Effector memory CD4-positive, alpha-beta T cell (primary cell): ENCODE data around the gene CENPVL2.
"Not testable (repeated sequence)": the region's sequence is repeated elsewhere in the genome, so short reads cannot be mapped to it uniquely, and the experiment has no call there.

Experiments used
- DNase-seq, 3 donors: peaks; one replicate each; pipeline ENCODE4 v3.0.0-alpha.2; 2020
- H3K27ac ChIP-seq: 2 replicates; pipeline ENCODE4 v1.7.0; 2013; ENCODE audit warnings: mild to moderate bottlenecking, low read length, moderate library complexity; ENCODE audit not compliant: insufficient read depth, poor library complexity, severe bottlenecking
- H3K27me3 ChIP-seq: replicated peaks from 2 replicates; pipeline ENCODE4 v1.7.0; 2013; ENCODE audit warnings: mild to moderate bottlenecking, low read length; ENCODE audit not compliant: insufficient read depth, control insufficient read depth, poor library complexity, severe bottlenecking
- H3K36me3 ChIP-seq: 2 replicates; pipeline ENCODE4 v1.7.0; 2013; ENCODE audit warnings: mild to moderate bottlenecking, low read length, moderate library complexity; ENCODE audit not compliant: control insufficient read depth, insufficient read depth
- H3K4me1 ChIP-seq: 2 replicates; pipeline ENCODE4 v1.7.0; 2013; ENCODE audit warnings: low read length, mild to moderate bottlenecking; ENCODE audit not compliant: control insufficient read depth, insufficient read depth, poor library complexity, severe bottlenecking
- H3K4me3 ChIP-seq: 2 replicates; pipeline ENCODE4 v1.7.0; 2013; ENCODE audit warnings: low read length, low read depth, mild to moderate bottlenecking; ENCODE audit not compliant: insufficient read depth, poor library complexity, severe bottlenecking
- H3K9me3 ChIP-seq: 2 replicates; pipeline ENCODE4 v1.7.0; 2013; ENCODE audit warnings: mild to moderate bottlenecking, low read length, moderate library complexity; ENCODE audit not compliant: control insufficient read depth
- total RNA-seq, 3 donors: gene quantifications; one replicate each; lab custom pipeline; 2026; lab: John Stamatoyannopoulos, UW

CENPVL2 gene
- total RNA-seq = 0 reads per million in 3 donors

GRCh38 chrX:51682720-51683062 is at the start of gene CENPVL2:
Gene CENPVL2 (minus strand): TSS chrX:51682831. CDS start chrX:51682831, 0 bp downstream.
- H3K27me3 ChIP-seq, H3K9me3 ChIP-seq, H3K27ac ChIP-seq, H3K4me1 ChIP-seq, H3K4me3 ChIP-seq, DNase-seq, H3K36me3 ChIP-seq: not testable (repeated sequence)

DNA sequence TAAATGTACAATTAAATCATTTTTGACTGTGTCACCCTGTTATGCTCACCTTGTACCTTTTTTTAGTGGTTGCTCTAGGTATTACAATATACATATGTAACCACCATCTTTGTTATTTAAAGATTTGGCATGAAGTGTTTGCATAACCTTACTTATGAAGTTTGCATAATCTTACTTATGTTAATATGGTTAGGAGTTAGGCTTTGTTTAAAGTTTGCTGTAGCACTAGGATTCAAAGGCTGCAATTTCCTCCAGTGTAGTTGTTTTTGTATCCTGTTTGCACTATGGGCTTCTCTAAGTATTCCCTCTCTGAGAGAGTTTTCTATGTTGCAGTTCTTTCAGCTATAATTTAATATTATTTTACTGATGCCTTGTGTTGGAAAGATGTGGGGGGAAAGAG is 45.6 kb upstream of the CENPVL2 start:
- Histone ChIP-seq H3K27me3 (no peaks in the 10 kb centered on the region), H3K4me1 (no peaks in the 10 kb centered on the region), H3K36me3 (no peaks in the 10 kb centered on the region), H3K9me3 (no peaks in the 10 kb centered on the region), H3K4me3 (no peak overlapping the region), H3K27ac (no peak overlapping the region)
- no peak for DNase-seq

DNA sequence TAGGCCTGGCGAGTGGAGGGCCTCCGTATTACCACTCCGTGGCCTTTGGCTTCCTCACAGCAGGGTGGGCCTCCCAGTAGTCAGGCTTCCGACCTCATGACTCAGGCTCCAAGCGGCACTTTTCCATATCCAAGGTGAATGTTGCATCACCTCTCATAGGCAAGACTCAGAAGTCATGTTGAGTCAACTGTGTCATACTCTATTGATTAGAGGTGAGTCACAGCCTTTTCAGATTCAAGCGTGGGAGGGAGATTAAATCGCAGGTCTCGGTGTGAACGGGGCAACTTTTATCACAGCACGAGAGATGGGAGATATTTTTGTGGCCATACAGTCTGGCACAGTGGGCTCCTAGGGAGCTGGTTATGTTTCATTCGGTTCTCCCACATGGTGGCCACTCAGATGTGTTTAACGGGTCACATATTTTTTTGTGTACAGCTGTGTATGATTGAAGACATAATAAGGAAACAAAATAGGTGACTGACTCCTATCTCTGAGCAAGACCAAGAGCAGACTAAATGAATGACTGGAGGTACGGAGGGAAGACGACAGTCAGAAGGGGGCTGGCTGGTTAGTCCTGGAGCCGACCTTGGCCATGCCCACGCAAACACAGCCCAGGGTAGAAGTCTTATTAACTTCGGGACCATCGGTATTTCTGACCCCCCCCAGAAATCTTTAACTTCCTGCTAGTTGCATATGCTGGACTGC is 30.5 kb upstream of the CENPVL2 start:
- H3K27ac ChIP-seq, H3K4me3 ChIP-seq, H3K9me3 ChIP-seq, H3K36me3 ChIP-seq, DNase-seq, H3K4me1 ChIP-seq, H3K27me3 ChIP-seq: not testable (repeated sequence)

- H3K27me3 ChIP-seq, DNase-seq, H3K4me1 ChIP-seq, H3K36me3 ChIP-seq, H3K9me3 ChIP-seq, H3K4me3 ChIP-seq, H3K27ac ChIP-seq: not testable (repeated sequence)
Observed at GRCh38 chrX:51710277-51711164, 27.9 kb upstream of the CENPVL2 start, which contains the start of gene CENPVL1. Gene CENPVL1 (plus strand): TSS chrX:51710512. CDS start chrX:51710512, 0 bp downstream.

DNA sequence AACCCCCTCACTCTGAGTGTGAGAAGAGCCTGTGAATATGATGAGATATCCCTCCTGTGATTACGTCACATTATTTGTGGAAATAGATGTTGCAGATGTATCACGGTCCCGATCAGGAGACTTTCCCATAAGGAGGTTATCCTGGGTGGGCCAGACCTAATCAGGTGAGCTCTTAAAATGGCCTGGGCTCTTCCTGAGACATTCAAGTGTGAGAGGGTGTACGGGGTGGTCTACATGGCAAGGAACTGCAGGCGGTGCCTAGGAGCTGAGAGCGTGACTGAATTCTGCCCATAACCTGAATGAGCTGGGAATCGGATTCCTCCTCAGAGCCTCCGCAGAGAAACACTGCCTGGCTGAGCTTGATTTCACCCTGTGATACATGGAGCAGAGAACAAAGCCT is 14.8 kb upstream of the CENPVL2 start:
- no peaks in the 10 kb centered on the region for H3K27me3 ChIP-seq
- H3K27ac ChIP-seq = no peak overlapping the region
- no peaks in the 10 kb centered on the region for H3K4me1 ChIP-seq
- no peak for DNase-seq
- no peaks in the 10 kb centered on the region for H3K9me3 ChIP-seq
- H3K4me3 ChIP-seq = no peak overlapping the region
- H3K36me3 ChIP-seq = no peaks in the 10 kb centered on the region

GRCh38 chrX:51694254-51694653 is 11.6 kb upstream of the CENPVL2 start:
- no peak overlapping the region for H3K27ac ChIP-seq
- no peaks in the 10 kb centered on the region for H3K36me3 ChIP-seq
- no peaks in the 10 kb centered on the region for H3K4me1 ChIP-seq
- H3K4me3 ChIP-seq = no peak overlapping the region
- H3K9me3 ChIP-seq = no peaks in the 10 kb centered on the region
- H3K27me3 ChIP-seq = no peaks in the 10 kb centered on the region
- no peak for DNase-seq

GRCh38 chrX:51681808-51682719 is 567 bp downstream of the CENPVL2 start:
- H3K4me3 ChIP-seq, H3K27me3 ChIP-seq, H3K27ac ChIP-seq, H3K36me3 ChIP-seq, H3K9me3 ChIP-seq, DNase-seq, H3K4me1 ChIP-seq: not testable (repeated sequence)

DNA sequence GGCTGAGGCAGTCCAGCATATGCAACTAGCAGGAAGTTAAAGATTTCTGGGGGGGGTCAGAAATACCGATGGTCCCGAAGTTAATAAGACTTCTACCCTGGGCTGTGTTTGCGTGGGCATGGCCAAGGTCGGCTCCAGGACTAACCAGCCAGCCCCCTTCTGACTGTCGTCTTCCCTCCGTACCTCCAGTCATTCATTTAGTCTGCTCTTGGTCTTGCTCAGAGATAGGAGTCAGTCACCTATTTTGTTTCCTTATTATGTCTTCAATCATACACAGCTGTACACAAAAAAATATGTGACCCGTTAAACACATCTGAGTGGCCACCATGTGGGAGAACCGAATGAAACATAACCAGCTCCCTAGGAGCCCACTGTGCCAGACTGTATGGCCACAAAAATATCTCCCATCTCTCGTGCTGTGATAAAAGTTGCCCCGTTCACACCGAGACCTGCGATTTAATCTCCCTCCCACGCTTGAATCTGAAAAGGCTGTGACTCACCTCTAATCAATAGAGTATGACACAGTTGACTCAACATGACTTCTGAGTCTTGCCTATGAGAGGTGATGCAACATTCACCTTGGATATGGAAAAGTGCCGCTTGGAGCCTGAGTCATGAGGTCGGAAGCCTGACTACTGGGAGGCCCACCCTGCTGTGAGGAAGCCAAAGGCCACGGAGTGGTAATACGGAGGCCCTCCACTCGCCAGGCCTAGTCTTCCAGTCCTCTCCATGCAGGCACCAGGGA is 2.8 kb downstream of the CENPVL2 start:
- not testable (repeated sequence) for H3K27me3 ChIP-seq, H3K36me3 ChIP-seq, H3K27ac ChIP-seq, H3K9me3 ChIP-seq, H3K4me1 ChIP-seq, H3K4me3 ChIP-seq, DNase-seq

DNA sequence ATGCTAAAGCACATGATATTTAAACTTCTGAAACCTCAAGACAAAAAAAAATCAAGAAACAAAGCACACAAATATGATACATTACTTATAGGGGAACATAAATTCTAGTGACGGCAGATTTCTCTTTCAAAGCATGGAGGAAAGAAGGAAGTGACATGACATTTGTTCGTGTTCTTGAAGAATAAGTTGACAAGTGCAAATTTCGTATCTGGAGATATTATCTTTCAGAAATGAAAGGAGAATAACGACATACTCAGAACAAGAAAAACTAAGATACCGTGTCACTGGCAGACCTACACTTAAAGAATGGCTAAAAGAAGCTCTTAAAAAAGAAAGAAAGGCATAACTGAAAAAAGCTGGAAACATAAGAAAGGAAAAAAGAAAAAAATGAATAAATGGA is 16.6 kb downstream of the CENPVL2 start:
- no peak overlapping the region for H3K4me3 ChIP-seq
- no peak for DNase-seq
- no peaks in the 10 kb centered on the region for H3K27me3 ChIP-seq
- no peaks in the 10 kb centered on the region for H3K36me3 ChIP-seq
- no peaks in the 10 kb centered on the region for H3K4me1 ChIP-seq
- H3K9me3 ChIP-seq = no peaks in the 10 kb centered on the region
- no peak overlapping the region for H3K27ac ChIP-seq
